Ascending aorta (tissue), 2 donors: ENCODE data around the gene PFKP. TPM values are rescaled to one million over a fixed set of nuclear protein-coding genes. Genes with fewer than 3 reads are reported as not detected.
A peak's percentile ranks its signal among the peaks of the same experiment; 100 is the strongest.
"Not testable (repeated sequence)": the region's sequence is repeated elsewhere in the genome, so short reads cannot be mapped to it uniquely, and the experiment has no call there.

ENCODE experiments used
- DNase-seq, 2 donors: peaks; one replicate each; pipeline ENCODE4 v3.0.0-alpha.2; 2019; ENCODE audit warnings: low spot score in 2 of 2
- H3K27ac ChIP-seq, 2 donors: fragments of 200-600 bp; sonication (generic); one replicate each; pipeline ENCODE4 v1.5.1; 2016 to 2017; ENCODE audit warnings: mild to moderate bottlenecking in 1 of 2
- H3K27me3 ChIP-seq: fragments of 200-600 bp; sonication (generic); one replicate; pipeline ENCODE4 v1.5.1; 2017
- H3K36me3 ChIP-seq, 2 donors: fragments of 200-600 bp; sonication (generic); one replicate each; pipeline ENCODE4 v1.5.1; 2016
- H3K4me1 ChIP-seq, 2 donors: fragments of 200-600 bp; sonication (generic); one replicate each; pipeline ENCODE4 v1.5.1; 2016 to 2017; ENCODE audit warnings: mild to moderate bottlenecking in 1 of 2
- H3K4me3 ChIP-seq, 2 donors: fragments of 200-600 bp; sonication (generic); one replicate each; pipeline ENCODE4 v1.5.1; 2016 to 2017; ENCODE audit warnings: mild to moderate bottlenecking in 1 of 2
- H3K9me3 ChIP-seq, 2 donors: fragments of 200-600 bp; sonication (generic); one replicate each; pipeline ENCODE4 v1.5.1; 2016
- intact Hi-C: fragments of 100-400 bp; cut with DNase I; formaldehyde crosslinking; loops from one replicate; pipeline ENCODE4 v1.15.1; 2023
- total RNA-seq: library from RNA; depleted of rRNA; stranded (reverse); fragments of >200 nt; gene quantifications from one replicate; pipeline ENCODE4 v1.1.0, GENCODE V29; 2016
- TF ChIP-seq, protein P1 (sequence below), 3 experiments: fragments of 200-600 bp in 2 of 3; fragments of 450-650 bp in 1 of 3; sonication (generic) in 2 of 3; IDR thresholded peaks; one replicate each; pipeline ENCODE4 v1.5.1; 2016 to 2019; ENCODE audit warnings: antibody characterized with exemption in 3 of 3, mild to moderate bottlenecking in 1 of 3, moderate library complexity in 1 of 3

PFKP gene
- total RNA-seq, 1 donor from 2014 or later, result 197 TPM

DNA sequence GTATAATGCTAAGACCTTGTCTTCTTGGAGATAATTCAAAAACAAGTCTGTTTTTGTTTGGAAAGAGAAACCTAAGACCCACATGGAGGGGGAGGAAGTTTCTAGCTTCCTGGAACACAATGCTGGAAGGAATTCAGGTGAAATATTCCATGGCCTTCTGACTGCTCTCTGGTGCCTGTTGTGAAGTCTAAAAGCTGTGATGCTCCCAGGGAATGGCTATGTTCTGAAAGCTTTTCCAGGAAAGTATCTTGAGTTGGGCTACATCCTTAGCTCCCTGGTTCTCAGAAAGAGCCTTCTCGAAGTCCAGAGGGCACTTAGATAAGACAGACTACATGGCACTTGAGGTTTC is 12.5 kb upstream of the PFKP start:
- TF ChIP-seq, protein P1, sequence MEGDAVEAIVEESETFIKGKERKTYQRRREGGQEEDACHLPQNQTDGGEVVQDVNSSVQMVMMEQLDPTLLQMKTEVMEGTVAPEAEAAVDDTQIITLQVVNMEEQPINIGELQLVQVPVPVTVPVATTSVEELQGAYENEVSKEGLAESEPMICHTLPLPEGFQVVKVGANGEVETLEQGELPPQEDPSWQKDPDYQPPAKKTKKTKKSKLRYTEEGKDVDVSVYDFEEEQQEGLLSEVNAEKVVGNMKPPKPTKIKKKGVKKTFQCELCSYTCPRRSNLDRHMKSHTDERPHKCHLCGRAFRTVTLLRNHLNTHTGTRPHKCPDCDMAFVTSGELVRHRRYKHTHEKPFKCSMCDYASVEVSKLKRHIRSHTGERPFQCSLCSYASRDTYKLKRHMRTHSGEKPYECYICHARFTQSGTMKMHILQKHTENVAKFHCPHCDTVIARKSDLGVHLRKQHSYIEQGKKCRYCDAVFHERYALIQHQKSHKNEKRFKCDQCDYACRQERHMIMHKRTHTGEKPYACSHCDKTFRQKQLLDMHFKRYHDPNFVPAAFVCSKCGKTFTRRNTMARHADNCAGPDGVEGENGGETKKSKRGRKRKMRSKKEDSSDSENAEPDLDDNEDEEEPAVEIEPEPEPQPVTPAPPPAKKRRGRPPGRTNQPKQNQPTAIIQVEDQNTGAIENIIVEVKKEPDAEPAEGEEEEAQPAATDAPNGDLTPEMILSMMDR (IDR thresholded peaks at IDR 0.05), result no peak
- Histone ChIP-seq H3K27ac (peak overlapping the region in 1 of 2 donors; percentile 13), H3K36me3 (no peaks in the 10 kb centered on the region), H3K27me3 (no peaks in the 10 kb centered on the region), H3K4me3 (no peak overlapping the region), H3K9me3 (no peaks in the 10 kb centered on the region), H3K4me1 (no peaks in the 10 kb centered on the region)
- intact Hi-C loops, result no loop called here
- no peak for DNase-seq

DNA sequence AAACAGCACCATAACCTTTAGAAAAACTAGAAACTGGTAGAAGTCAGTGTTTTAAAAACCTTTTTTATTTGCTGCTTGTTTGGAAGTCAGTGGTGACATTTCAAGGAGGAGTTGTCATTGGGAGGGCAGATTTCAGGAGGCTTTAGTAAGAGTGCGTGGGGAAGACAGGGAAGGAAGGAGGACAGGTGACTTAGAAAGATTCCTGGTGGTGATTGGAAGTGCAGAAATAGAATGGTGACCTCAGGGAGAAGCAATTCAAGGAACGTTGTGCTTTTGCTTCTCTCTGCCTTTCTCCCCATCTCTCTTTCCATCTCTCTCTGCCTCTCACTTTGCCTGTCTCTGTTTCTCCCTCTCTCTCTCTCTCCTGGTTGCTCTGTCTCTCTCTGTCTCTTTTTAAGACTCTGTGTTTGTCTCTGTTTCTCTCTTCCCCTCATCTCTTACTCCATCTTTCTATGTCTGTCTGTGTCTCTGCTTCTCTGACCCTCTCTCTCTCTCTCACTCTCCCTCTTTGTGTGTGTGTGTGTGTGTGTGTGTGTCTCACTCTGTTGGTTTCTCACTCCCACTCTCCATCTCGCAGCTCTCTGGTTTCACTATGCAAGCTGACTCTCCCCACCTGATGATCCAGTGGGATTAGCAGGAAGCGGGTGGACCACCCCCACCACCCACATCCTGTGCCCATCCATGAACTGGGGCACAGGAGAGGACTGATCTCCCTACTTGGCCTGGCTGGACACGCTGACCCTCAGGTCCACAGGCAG is 10.9 kb upstream of the PFKP start:
- H3K36me3 ChIP-seq, result no peaks in the 10 kb centered on the region
- H3K9me3 ChIP-seq, result no peaks in the 10 kb centered on the region
- no peaks in the 10 kb centered on the region for H3K27me3 ChIP-seq
- no peak overlapping the region for H3K27ac ChIP-seq
- TF ChIP-seq, protein P1 (IDR thresholded peaks at IDR 0.05), result no peak
- H3K4me1 ChIP-seq, result no peaks in the 10 kb centered on the region
- intact Hi-C loops, result no loop called here
- H3K4me3 ChIP-seq, result no peak overlapping the region
- DNase-seq, result no peak

DNA sequence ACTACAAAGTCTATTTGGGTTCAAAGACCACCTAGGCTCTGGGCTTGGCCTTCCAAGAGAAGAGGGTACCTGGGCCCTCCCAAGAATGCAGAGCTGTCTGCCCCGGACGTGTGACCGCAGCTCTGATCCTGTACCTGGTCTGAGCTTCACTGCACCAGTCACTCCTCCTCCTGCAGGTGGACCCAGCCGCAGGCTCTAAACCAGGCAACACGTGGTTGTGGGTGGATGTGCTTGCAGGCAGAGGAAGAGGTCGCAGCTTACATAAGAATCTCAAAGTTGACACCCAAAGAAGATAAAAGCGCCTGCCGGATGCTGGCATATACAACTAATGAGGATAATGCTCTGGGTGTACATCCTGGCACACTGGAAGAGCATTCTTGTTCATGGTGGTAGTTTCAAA is 9.4 kb upstream of the PFKP start:
- H3K27me3 ChIP-seq, result no peaks in the 10 kb centered on the region
- DNase-seq, result no peak
- H3K36me3 ChIP-seq, result no peaks in the 10 kb centered on the region
- H3K9me3 ChIP-seq, result no peaks in the 10 kb centered on the region
- no peak overlapping the region for H3K4me3 ChIP-seq
- no peaks in the 10 kb centered on the region for H3K4me1 ChIP-seq
- intact Hi-C loops, result no loop called here
- H3K27ac ChIP-seq, result no peak overlapping the region
- TF ChIP-seq, protein P1 (IDR thresholded peaks at IDR 0.05), result no peak

DNA sequence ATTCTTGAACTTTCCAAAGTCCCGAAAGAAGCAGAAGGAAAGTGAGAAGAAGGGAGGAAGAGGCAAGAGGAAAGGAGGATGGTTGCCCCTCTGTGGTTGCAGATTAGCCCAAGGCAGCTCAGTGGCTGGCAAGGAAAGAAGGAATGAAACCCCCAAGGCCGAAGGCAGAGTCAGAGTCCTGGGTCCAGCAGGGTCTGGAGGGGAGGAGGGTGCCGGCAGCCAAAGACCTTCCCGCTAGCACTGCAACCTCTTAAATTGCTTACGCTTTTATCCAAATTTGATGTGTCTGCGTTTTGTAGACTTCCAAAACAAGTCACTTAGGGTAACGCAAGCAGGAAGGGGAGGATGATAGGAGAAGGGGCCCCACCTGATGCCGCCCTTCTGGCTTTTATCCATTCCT is 7.4 kb upstream of the PFKP start:
- Histone ChIP-seq H3K27me3 (no peaks in the 10 kb centered on the region), H3K36me3 (no peaks in the 10 kb centered on the region), H3K9me3 (no peaks in the 10 kb centered on the region), H3K27ac (no peak overlapping the region), H3K4me1 (no peaks in the 10 kb centered on the region), H3K4me3 (no peak overlapping the region)
- TF ChIP-seq, protein P1 (IDR thresholded peaks at IDR 0.05), result no peak
- intact Hi-C loops, result no loop called here
- DNase-seq, result no peak

DNA sequence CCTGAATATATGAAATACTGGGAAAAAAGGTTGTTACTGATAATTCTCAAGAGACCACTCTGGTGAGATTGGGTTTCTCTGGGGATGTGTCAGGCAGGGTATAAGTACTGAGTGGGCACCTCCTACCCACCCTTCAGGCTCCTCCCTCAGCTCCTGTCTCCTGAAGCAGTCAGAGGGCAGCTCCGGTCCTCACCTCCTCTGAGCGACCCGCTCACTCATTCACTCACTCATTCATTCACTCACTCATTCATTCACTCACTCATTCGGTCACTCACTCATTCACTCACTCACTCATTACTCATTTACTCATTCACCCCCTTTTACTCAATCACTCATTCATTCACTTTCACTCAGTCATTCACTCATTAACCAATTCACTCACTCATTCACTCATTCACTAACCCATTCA is 6.9 kb upstream of the PFKP start:
- Histone ChIP-seq H3K9me3 (no peaks in the 10 kb centered on the region), H3K27ac (no peak overlapping the region), H3K27me3 (no peaks in the 10 kb centered on the region), H3K4me3 (no peak overlapping the region), H3K36me3 (no peaks in the 10 kb centered on the region), H3K4me1 (no peaks in the 10 kb centered on the region)
- TF ChIP-seq, protein P1 (IDR thresholded peaks at IDR 0.05), result no peak
- no peak for DNase-seq
- intact Hi-C loops, result no loop called here

DNA sequence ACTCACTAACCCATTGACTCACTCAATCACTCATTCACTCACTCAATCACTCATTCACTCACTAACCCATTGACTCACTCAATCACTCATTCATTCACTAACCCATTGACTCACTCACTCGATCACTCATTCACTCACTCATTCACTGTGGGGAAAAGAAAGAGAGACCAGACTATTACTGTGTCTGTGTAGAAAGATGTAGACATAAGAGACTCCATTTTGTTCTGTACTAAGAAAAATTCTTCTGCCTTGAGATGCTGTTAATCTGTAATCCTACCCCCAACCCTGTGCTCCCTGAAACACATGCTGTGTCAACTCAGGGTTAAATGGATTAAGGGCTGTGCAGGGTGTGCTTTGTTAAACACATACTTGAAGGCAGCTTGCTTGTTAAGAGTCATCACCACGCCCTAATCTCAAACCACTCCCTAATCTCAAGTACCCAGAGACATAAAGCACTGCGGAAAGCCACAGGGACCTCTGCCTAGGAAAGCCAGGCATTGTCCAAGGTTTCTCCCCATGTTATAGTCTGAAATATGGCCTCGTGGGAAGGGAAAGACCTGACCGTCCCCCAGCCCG is 5.9 kb upstream of the PFKP start:
- H3K36me3 ChIP-seq, intact Hi-C loops: not testable (repeated sequence)

More for the DNA sequence above, 5.9 kb upstream of the PFKP start:
- not testable (repeated sequence) for H3K27me3 ChIP-seq, H3K4me3 ChIP-seq, DNase-seq, H3K4me1 ChIP-seq, H3K27ac ChIP-seq, H3K9me3 ChIP-seq
